ENCODE measurements around the gene MYO18A. TPM values are rescaled to one million over a fixed set of nuclear protein-coding genes. Genes with fewer than 3 reads are reported as not detected.

Gene MYO18A
- total RNA-seq, 4 donors from 2014 or later = 14.5 to 72.3 (median 50.8) TPM

DNA sequence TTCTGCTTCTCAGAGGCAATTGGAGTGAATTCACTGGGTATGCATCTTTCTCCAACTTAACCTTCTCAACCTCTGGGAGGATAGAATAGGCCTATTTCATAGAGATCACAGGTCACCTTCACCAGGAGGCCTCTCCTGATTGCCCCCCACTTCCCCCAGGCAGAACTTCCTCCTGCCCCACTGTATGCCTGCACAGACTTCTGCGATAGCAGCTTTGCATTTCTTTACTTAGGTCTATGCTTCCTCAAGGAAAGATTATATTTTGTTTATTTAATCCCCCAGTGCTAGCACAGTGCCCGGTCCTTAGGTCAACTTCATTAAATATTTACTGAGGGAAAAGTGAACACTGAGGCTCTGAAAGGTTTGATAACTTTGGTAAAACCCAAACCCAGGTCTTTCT lies 19.9 kb downstream of the MYO18A start:
- no peak for TF ChIP-seq CTCF (IDR thresholded peaks at IDR 0.05; ENCODE audit: low read depth)

- TF ChIP-seq CTCF (IDR thresholded peaks at IDR 0.05; ENCODE audit: low read depth) = no peak
Observed at GRCh38 chr17:29159306-29159860, 20.8 kb downstream of the MYO18A start.

- no peak for TF ChIP-seq CTCF (IDR thresholded peaks at IDR 0.05; ENCODE audit: low read depth)
Observed at GRCh38 chr17:29158488-29159275, 21.5 kb downstream of the MYO18A start.

- TF ChIP-seq CTCF (IDR thresholded peaks at IDR 0.05; ENCODE audit: low read depth) = no peak
Observed at GRCh38 chr17:29158096-29158487, 22.1 kb downstream of the MYO18A start.

- TF ChIP-seq CTCF (IDR thresholded peaks at IDR 0.05; ENCODE audit: low read depth) = no peak
Observed at GRCh38 chr17:29157310-29157709, 22.9 kb downstream of the MYO18A start.

DNA sequence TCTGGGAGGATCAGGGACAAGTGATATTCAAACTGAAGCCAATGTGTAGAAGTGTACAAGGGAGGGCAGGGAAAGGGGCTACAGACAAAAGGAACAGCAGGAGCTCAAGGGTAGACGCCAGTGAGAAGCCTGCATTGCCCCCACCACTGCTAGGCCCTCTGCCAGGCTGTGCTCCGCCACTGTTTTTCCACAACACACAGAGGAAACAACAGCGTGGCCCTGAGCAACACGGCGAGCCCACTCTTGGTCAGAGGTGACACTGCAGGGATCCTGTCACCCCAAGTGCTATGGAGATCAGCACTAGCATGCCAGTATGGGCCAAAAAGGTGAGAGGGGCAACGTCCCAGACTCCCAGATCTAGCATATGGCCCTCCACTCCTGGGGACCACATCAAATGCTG lies 23.4 kb downstream of the MYO18A start:
- TF ChIP-seq CTCF (IDR thresholded peaks at IDR 0.05; ENCODE audit: low read depth) = no peak

DNA sequence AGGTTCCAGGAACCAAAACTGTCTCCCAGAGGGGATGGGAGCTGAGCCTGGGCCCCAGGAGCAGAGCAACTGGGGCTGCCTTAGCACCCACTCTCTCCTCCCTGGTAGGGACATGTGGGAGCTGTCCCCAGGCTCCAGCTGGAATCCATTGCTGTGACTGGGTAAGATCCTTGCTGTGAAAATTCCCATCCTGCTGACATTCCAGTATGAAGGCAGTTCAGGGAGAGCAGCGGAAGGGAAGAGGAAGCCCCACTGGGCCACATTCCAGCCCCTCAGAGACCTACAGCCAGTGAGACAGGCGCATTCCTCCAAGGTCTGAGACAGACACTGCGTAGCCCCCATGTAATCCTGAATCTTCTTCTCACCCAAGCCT lies 24.2 kb downstream of the MYO18A start:
- no peak for TF ChIP-seq CTCF (IDR thresholded peaks at IDR 0.05; ENCODE audit: low read depth)

All from subcutaneous adipose tissue (tissue), 4 donors.